Measurements from ENCODE around the gene RHBDL2. TPM values are rescaled to one million over a fixed set of nuclear protein-coding genes. Genes with fewer than 3 reads are reported as not detected.
A peak's percentile ranks its signal among the peaks of the same experiment; 100 is the strongest.

The RHBDL2 gene
- total RNA-seq, 2 donors from 2014 or later = 0.15 TPM; not detected in 1

- intact Hi-C loops (cut with DNase I) = no loop called here
- DNase-seq = no peak
Measured at GRCh38 chr1:38891753-38892152, 49.9 kb downstream of the RHBDL2 start.

DNA sequence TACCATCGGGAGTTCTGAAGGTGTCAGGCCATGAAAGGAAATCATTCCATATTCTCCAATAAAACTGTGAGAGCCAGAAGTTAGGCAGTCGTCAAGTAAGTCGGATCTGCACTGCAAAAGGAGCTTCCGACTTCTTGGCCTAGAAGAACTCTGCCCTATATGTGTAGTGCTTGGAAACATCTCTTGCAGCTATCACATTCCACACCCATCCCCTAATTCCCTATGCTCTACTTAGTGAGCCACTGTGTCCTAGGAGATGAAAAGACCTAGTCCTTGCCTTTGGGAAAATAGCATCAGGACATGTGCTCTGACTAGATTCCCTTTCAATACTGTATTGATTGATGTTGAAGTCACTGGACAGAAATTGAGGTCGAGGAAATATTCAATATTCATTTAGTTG, 52.0 kb downstream of the RHBDL2 start:
- ATAC-seq = no peak
- DNase-seq = no peak
- intact Hi-C loops (cut with DNase I) = no loop called here

More at GRCh38 chr1:38891753-38892152, 49.9 kb downstream of the RHBDL2 start:
- no peak for ATAC-seq

DNA sequence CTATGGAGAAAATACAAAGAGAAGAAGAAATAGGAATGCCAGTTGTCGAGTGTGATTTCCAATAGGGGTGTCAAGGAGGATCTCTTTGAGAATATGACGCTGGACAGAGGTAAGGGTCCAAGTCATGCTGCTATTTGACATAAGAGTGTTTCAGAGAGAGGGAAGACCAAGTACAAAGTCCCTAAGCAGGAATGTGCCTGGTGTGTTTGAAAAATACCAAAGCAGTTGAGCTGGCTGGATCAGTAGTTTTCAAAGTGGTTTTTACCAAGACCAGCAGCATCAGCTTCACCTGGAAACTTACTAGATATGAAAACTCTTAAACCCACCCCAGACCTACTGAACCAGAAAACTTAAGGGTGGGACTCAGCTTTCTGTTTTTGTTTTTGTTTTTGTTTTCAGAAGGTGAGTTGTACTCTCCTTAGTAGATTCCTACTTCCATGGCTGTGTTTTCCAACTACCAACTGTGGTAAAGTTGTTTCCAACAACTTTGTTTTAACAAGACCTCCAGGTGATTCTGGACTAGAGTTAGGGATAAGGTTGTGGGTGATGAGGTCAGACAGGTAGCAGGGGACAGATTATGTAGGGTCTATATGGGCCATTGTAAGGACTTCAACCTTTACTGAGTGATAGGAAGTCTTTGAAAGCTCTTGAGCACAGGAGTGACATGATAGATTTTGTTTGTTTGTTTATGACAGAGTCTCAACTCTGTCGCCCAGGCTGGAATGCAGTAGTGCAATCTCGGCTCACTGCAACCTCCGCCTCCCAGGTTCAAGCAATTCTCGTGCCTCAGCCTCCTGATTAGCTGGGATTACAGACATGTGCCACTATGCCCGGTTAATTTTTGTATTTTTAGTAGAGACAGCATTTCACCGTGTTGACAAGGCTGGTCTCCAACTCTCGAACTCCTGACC, 53.0 kb downstream of the RHBDL2 start:
- DNase-seq = no peak
- intact Hi-C loops (cut with DNase I) = no loop called here

DNA sequence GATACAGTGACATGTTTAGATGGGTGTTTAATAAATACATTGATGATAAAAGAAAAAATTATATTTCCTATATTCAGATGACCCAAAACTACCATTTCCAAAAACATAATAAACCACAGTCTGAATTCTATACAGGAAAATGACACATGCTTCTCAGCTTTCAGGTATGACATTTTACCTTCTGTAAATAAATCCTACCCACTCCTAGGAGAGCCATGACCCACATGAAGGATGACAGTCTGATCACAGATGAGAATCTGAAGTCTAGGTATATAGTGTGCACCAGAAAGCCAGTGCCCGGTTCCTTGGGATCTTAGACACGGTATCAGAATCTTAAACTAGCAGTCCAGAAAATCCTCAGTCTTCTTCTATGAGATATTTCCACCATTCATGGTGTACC, 56.5 kb downstream of the RHBDL2 start:
- intact Hi-C loops (cut with DNase I) = no loop called here
- DNase-seq (no peak), ATAC-seq (no peak)

More for the DNA sequence above, 53.0 kb downstream of the RHBDL2 start:
- ATAC-seq = no peak

GRCh38 chr1:38881487-38881886, 60.1 kb downstream of the RHBDL2 start, which contains the start of gene GJA9:
TSS of gene GJA9 (minus strand) at chr1:38881587. CDS start at chr1:38876098, 5,489 bp downstream.
- DNase-seq (no peak), ATAC-seq (no peak)
- intact Hi-C loops (cut with DNase I) = no loop called here

- ATAC-seq (no peak), DNase-seq (no peak)
- intact Hi-C loops (cut with DNase I) = no loop called here
Measured at GRCh38 chr1:38875811-38876210, 65.8 kb downstream of the RHBDL2 start.

DNA sequence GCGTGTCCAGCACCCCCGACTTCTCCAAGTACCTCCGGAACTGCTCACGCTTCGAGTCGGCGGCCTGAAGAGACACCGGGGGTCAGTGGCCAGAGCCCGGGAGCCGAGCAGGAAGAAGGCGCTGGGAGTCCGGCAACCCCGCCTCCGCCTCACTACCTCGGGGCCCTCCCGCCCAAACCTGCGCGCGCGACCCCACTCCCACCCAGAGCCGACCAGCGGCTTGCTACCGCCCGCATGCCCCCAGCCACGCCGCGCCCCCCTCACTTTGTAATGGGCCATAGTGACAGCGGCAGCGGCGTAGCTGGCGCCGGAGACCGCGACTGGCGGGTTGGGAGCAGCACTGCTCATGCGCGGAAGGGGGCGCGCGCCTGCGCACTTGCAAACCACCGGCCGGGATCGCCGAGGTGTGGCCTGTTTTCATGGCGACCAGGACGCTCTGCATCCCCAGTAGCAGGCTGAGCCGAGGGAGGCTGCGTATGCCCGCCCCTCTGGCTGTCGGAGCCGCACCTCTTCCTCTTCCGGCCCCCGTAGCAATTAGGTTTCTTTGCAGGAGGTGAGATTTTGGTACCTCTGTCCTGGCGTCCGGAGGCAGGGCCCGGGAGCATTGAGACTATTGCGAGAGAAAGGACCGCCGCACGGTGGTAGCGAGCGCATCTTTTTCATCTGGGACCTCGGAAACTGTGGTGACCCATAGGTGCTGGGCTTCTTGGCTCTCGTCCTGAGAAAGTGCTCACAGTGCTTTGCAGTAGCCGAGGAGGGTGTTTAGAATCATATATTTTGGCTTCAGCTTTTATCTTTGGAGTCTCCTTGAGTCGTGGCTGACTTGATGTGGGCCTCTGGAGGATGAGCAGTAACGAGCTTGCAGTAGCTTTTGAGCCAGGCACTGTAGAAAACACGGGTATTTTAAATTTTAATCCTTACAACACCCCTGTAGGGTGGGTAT, 68.3 kb downstream of the RHBDL2 start, which contains the start of gene MYCBP:
TSS of gene MYCBP (minus strand) at position 322 of the 943 bp plus-strand sequence. CDS start at position 279, 43 bp downstream.
- ATAC-seq = peak; percentile 99 to 100
- DNase-seq = peak; percentile 96
- intact Hi-C loops (cut with DNase I) = no loop called here

DNA sequence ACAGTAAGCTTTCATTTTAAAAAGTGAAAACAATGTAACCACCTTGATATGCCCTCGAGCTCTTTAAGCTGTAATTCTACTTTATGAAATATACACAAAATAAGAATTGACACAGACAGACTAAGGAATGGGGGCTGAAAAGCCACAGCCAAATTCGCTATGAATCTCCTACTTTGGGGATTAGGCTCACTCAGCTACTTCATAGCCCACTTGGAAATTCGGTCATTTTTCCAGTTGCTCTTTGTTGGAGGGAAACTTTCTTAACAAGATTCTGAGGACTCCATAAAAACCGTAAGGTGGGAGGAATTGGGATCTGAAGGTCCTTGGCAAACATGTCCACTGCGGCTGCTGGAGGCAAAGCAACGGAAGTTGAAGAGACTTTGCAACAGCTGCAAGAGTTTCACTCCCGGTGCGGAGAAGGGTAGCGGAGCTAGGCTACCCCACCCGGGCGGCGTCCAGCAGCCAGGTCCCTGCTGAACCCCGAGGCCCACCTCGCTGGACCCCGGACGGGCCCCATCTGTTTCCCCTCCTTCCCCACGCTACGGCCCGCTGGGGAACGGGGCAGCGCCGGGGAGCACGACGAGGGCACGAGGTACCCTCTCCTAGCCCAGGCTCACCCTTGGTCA, 69.1 kb downstream of the RHBDL2 start:
- ATAC-seq (peak; percentile 22 to 34), DNase-seq (no peak)
- intact Hi-C loops (cut with DNase I) = no loop called here

DNA sequence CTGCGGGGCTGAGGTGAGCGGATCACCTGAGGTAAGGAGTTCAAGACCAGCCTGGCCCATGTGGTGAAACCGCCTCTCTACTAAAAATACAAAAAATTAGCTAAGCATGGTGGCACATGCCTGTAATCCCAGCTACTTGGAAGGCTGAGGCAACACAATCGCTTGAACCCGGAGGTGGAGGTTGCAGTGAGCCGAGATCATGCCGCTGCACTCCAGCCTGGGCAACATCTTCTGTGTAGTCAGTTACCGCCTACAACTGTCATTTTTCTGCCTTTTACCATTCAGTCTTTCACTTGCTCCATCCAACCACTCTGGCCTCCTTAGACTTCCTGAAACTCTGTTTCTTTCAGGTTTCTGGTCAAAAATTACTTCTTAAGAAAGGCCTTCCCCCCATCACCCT, 70.6 kb downstream of the RHBDL2 start:
- no peak for DNase-seq
- intact Hi-C loops (cut with DNase I) = no loop called here
- no peak for ATAC-seq

DNA sequence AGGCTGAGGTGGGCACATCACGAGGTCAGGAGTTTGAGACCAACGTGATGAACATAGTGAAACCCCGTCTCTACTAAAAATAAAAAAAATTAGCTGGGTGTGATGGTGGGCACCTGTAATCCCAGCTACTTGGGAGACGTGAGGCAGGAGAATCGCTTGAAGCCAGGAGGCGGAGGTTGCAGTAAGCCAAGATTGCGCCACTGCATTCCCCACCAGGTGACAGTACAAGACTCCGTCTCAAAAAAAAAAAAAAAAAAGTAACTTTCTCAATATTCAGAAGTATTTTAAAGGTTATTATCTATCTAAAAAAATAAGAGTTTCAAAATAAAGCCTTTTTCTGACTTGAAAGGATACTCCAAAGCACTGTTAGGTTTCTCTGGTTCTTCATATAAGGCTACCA, 74.4 kb downstream of the RHBDL2 start:
- ATAC-seq = no peak
- intact Hi-C loops (cut with DNase I) = no loop called here
- no peak for DNase-seq

DNA sequence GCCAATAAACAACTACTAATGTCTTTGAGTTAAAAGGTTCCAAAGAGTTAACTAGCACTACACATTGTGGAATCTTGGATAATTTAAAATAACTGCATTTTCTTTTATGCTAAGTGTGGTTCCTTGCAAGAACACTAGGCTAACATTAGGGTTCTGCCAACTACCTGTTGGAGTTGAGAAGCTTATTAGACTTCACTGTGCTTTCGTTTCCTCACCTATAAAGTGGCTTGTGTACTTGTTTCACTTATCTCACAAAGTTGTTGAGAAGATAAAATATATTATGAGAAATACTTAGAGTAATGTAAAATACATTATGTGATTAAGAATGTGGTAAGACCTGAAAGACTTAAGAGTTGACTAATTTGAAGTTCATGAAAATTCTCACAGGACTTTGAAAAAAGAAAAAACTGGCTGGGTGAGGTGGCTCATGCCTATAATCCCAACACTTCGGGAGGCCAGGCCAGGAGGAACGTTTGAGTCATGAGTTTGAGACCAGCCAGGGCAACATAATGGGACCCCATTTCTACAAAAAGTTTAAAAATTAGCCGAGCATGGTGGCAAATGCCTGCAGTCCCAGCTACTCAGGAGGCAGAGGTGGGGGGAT, 76.4 kb downstream of the RHBDL2 start:
- intact Hi-C loops (cut with DNase I) = no loop called here
- ATAC-seq (no peak), DNase-seq (no peak)

DNA sequence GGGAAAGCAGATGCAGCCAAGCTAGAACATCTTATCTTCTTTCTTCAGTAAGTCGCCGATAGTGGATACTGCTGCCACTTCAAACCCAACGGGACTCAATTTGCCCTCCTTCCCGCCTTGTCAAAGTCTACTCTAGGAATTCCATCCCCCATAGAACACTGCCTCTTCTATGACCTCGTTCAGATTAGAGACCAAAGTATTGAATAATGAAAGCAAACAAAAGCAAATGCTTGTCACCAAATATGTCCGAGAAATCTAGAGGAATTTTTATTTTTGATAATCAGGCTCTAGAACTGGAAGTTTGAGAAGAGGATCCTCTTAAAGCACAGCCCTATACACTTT, 81.2 kb downstream of the RHBDL2 start:
- DNase-seq = no peak
- ATAC-seq = no peak
- intact Hi-C loops (cut with DNase I) = no loop called here

GRCh38 chr1:38859561-38860453, 81.8 kb downstream of the RHBDL2 start, which contains the start of gene RRAGC:
TSS of gene RRAGC (minus strand) at chr1:38859772. CDS start at chr1:38859646, 126 bp downstream.
- ATAC-seq (peak; percentile 99), DNase-seq (peak; percentile 100)
- intact Hi-C loops (cut with DNase I) = loop anchor here in 1 of 2 donors (10.0 kb wide), 1 partner anchor 135 kb away; the partner anchor contains the start of gene AKIRIN1

- intact Hi-C loops (cut with DNase I) = loop anchor here in 1 of 2 donors (10.0 kb wide), 1 partner anchor 136 kb away; the partner anchor contains the start of gene AKIRIN1
- DNase-seq (peak; percentile 65), ATAC-seq (peak; percentile 29 to 40)
Measured at GRCh38 chr1:38858833-38859560, 82.6 kb downstream of the RHBDL2 start.

- intact Hi-C loops (cut with DNase I) = loop anchor here in 1 of 2 donors (10.0 kb wide), 1 partner anchor 142 kb away; the partner anchor contains the start of gene AKIRIN1
- no peak for DNase-seq
- no peak for ATAC-seq
Measured at GRCh38 chr1:38852780-38853179, 88.8 kb downstream of the RHBDL2 start.

- intact Hi-C loops (cut with DNase I) = no loop called here
- ATAC-seq = peak in 1 of 2 donors; percentile 23
- DNase-seq = no peak
Measured at GRCh38 chr1:38848071-38848470, 93.6 kb downstream of the RHBDL2 start.

GRCh38 chr1:38846210-38846609, 95.4 kb downstream of the RHBDL2 start:
- intact Hi-C loops (cut with DNase I) = no loop called here
- no peak for ATAC-seq
- DNase-seq = no peak
